Fibroblast of villous mesenchyme (primary cell): ENCODE results near the gene LRRC17. TPM values are rescaled to one million over a fixed set of nuclear protein-coding genes. Genes with fewer than 3 reads are reported as not detected.

ENCODE experiments used
- DNase-seq: peaks from one replicate; pipeline ENCODE4 v3.0.0-alpha.2; 2010; ENCODE audit warnings: low read depth
- H3K4me3 ChIP-seq: 2 replicates; pipeline ENCODE4 v1.5.1; 2011; ENCODE audit warnings: low read depth, mild to moderate bottlenecking, low read length
- total RNA-seq: library from RNA; depleted of rRNA; stranded (reverse); fragments of >200 nt; gene quantifications from 2 replicates; pipeline ENCODE4 v1.2.3, GENCODE V29; 2012
- TF ChIP-seq, protein P1 (sequence below): IDR thresholded peaks from 2 replicates; pipeline ENCODE4 v1.5.1; 2012; ENCODE audit warnings: low read depth, mild to moderate bottlenecking, low read length; ENCODE audit not compliant: insufficient read depth

Gene LRRC17
- total RNA-seq, 1 donor: 70.0 TPM

DNA sequence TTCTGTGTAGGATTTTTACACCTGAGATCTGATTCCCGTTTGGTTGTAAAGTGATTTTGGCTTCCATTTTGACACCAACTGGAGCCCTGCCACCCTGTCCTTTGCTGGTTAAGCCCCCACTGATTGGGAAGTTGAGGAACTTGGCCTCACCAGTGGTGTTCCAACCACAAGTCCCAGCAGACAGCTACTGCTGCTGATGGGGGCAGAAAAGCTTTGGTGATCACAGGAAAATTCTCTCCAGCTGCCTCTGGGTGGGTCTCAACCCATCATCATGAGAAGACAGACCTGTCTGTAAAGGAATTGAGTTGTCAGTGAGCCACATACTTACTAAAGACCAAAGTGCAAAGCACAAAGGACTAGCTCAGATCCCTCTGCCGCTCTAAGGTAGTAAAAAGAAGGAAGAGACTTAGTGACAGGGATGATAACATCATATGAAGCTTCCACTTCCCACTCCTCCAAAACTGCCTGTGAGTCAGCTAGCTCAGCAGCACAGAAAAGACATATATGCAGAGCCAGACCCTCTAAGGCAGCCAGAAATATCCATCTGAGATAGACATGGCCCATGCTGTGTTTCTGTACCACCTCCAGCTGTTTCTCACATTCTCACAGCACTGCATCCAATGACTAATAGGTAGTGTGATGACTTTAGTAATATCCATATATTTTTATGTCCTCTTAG is 22.4 kb upstream of the LRRC17 start:
- no peak overlapping the region for H3K4me3 ChIP-seq
- DNase-seq: peak; percentile 62
- TF ChIP-seq, protein P1, sequence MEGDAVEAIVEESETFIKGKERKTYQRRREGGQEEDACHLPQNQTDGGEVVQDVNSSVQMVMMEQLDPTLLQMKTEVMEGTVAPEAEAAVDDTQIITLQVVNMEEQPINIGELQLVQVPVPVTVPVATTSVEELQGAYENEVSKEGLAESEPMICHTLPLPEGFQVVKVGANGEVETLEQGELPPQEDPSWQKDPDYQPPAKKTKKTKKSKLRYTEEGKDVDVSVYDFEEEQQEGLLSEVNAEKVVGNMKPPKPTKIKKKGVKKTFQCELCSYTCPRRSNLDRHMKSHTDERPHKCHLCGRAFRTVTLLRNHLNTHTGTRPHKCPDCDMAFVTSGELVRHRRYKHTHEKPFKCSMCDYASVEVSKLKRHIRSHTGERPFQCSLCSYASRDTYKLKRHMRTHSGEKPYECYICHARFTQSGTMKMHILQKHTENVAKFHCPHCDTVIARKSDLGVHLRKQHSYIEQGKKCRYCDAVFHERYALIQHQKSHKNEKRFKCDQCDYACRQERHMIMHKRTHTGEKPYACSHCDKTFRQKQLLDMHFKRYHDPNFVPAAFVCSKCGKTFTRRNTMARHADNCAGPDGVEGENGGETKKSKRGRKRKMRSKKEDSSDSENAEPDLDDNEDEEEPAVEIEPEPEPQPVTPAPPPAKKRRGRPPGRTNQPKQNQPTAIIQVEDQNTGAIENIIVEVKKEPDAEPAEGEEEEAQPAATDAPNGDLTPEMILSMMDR: no peak

- no peak overlapping the region for H3K4me3 ChIP-seq
- TF ChIP-seq, protein P1: no peak
- DNase-seq: no peak
Measured at GRCh38 chr7:102890971-102891692, 21.7 kb upstream of the LRRC17 start.

DNA sequence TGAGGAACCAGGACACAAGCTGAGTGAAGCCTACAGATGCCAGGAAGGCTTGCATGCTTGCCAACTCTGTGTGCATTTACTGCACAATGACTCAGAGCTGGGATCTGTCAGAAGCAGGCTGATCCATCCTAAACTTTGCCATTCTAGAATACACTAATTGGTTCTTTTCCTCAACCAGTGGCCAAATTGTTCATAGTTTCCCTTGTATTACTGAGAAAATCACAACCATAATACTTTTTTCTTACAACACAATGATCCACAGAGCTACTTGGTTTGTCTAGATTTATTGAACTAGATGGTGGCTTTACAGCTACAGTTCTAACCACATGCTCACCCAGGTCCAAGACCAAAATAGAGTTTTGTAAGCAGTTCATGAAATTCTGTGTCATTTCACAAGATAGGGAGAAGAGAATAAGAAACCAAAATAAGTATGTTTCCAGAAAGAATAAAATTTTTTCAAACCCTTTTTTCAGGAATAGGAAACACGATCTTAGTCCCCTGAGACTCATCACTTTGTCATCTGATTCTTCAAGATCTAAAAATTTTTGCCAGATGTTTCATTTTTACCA is 21.0 kb upstream of the LRRC17 start:
- TF ChIP-seq, protein P1: no peak
- no peak overlapping the region for H3K4me3 ChIP-seq
- DNase-seq: peak; percentile 74

GRCh38 chr7:102892631-102893278 is 20.0 kb upstream of the LRRC17 start:
- TF ChIP-seq, protein P1: no peak
- H3K4me3 ChIP-seq: no peak overlapping the region
- peak; percentile 64 for DNase-seq

GRCh38 chr7:102895602-102896001 is 17.2 kb upstream of the LRRC17 start:
- no peak overlapping the region for H3K4me3 ChIP-seq
- DNase-seq: no peak
- TF ChIP-seq, protein P1: no peak

DNA sequence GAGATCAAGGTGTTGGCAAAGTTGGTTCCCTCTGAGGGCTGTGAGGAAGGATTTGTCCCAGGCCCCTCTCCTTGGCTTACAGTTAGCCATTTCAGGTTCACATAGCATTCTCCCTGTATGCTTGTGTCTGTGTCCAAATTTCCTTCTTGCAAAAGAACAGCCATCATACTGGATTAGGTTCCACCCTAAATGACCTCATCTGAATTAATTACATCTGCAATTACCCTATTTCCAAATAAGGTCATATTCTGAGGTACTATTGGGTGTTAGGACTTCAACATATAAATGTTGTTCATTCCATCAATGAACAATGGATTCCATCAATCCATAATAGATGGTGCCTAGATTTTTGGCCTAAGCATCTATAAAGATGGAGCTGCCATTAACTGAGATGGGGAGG is 16.2 kb upstream of the LRRC17 start:
- H3K4me3 ChIP-seq: no peak overlapping the region
- no peak for DNase-seq
- TF ChIP-seq, protein P1: no peak
